ENCODE data around the gene MRI1.
"Not testable (repeated sequence)": the region's sequence is repeated elsewhere in the genome, so short reads cannot be mapped to it uniquely, and the experiment has no call there.

Gene MRI1

GRCh38 chr19:13764101-13764807, at the start of gene MRI1:
Gene MRI1 (plus strand): TSS chr19:13764522. CDS start chr19:13764589, 67 bp downstream.
- in situ Hi-C loops (cut with HindIII; ENCODE audit: low sequenced_read_pairs) = no loop called here

DNA sequence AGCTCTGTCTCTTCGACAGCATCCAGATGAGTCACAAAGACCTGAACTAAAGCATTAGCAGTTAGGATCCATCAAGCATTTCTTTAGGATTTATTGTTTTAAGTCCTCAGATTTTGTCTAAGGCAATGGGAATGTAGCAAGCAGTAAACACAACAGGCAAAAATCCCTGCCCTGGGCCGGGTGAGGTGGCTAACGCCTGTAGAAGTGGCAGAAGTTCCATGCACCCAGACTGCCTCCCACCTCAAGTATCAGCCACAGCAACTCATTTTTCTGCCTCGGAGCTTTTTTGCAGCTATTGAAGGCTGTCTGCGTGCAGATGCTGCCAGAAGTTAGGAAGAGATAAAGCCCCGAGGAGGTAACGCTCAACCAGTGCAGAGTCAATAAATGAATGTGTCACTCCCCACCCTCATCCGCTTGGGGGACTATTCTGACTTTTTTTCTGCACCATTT, 47.1 kb upstream of the MRI1 start:
- in situ Hi-C loops (cut with HindIII; ENCODE audit: low sequenced_read_pairs) = no loop called here

- in situ Hi-C loops (cut with HindIII; ENCODE audit: low sequenced_read_pairs) = no loop called here
These were observed 45.6 kb upstream of the MRI1 start for GRCh38 chr19:13718733-13719132.

DNA sequence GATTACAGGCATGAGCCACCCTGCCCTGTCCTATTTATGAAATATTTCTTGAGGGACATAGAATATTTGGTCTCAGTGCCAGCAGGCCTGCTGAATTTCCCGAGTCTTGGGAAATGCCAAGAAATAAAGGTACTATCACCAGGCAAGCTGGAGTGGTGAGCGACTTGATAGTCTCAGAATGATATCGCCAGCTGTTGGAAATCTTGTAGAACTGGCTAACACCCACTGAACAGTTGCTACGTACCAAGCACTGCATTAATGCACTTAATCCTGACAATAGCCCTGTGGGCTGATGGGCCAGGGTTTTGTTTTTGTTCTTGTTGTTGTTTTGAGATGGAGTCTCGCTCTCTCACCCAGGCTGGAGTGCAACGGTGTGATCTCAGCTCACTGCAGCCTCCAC, 42.2 kb upstream of the MRI1 start:
- in situ Hi-C loops (cut with HindIII; ENCODE audit: low sequenced_read_pairs) = no loop called here

GRCh38 chr19:13723206-13723605, 41.1 kb upstream of the MRI1 start:
- in situ Hi-C loops (cut with HindIII; ENCODE audit: low sequenced_read_pairs) = no loop called here

- in situ Hi-C loops (cut with HindIII; ENCODE audit: low sequenced_read_pairs) = no loop called here
These were observed 38.0 kb upstream of the MRI1 start for GRCh38 chr19:13726323-13726722.

- in situ Hi-C loops (cut with HindIII; ENCODE audit: low sequenced_read_pairs) = no loop called here
These were observed 36.5 kb upstream of the MRI1 start for GRCh38 chr19:13727798-13728197.

DNA sequence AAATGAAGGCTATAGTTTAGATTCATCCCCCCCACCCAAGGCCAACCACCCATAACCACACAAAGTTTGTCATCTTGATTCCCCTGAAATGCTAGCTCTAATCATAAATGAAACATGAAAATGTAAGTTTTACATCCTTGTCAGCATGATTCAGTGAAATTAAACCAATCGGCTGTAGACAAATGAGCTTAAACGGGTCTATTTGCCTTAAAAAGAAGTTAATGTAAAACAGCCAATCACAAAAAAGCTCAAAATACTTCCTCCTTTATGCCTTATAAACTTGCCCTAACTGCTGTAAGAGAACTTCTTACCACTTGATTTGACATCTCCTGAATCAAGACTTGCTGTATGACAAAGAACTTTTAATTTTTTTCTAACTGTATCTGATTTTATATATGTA, 34.5 kb upstream of the MRI1 start:
- in situ Hi-C loops (cut with HindIII; ENCODE audit: low sequenced_read_pairs) = no loop called here

DNA sequence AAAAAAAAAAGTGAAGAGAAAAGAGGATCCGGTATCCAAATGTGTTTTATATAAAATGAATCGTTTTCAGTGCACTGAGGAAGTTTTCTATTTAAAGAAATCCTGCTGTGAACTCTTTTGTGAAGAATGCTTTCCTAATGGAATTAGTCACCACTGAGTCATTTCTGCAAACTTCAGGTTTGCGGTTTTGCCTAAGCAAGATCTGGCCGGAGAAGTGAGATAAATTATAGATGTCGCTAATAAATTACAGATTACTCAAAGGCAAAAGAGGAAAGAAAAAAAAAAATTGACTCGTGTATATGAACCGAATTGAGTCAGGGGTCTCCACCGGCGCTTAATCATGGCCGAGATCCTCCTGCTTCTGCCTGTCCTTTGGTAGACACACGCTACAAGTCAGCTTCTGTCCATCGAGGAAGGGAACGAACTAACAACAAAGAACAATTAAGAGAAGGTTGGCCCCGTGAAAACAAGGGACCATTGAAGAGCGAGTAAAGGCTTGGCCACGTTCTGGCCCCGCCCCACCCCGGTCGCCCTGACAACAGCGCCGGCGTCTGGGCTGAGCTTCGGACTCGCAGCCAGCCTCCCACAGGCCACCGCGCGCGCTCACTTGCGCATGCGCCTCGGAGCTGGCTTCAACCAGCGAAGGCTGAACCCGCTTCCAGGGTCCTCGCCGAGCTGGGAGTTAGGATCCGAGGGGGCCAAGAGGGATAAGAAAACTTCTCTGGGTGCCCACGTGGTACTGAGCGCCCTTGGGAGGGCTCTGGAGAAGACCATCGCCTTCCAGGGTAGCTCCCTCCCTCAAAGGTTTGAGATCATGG, 33.0 kb upstream of the MRI1 start:
- in situ Hi-C loops (cut with HindIII; ENCODE audit: low sequenced_read_pairs) = no loop called here

- in situ Hi-C loops (cut with HindIII; ENCODE audit: low sequenced_read_pairs) = no loop called here
These were observed 32.0 kb upstream of the MRI1 start for GRCh38 chr19:13732337-13732736.

GRCh38 chr19:13734751-13735150, 29.6 kb upstream of the MRI1 start:
- in situ Hi-C loops (cut with HindIII; ENCODE audit: low sequenced_read_pairs) = no loop called here

DNA sequence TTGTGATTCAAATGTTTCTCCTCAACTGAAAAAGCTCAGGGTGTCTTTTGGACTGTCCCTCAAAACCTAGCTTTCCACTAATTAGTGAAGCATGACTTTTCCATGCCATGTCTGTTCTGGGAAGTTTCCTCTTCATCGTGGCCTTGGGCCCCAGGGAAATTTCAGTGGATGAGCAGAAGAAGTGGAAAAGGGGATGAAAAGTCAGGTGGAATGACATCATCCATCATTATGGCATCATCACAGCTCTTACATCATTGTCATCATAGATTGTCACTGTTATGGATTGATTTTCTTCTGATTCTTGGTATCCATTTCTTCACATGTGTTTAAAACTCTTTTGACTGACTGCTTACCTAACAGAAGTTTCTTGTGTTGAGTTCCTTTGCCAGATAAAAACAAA, 26.2 kb upstream of the MRI1 start:
- in situ Hi-C loops (cut with HindIII; ENCODE audit: low sequenced_read_pairs) = no loop called here

DNA sequence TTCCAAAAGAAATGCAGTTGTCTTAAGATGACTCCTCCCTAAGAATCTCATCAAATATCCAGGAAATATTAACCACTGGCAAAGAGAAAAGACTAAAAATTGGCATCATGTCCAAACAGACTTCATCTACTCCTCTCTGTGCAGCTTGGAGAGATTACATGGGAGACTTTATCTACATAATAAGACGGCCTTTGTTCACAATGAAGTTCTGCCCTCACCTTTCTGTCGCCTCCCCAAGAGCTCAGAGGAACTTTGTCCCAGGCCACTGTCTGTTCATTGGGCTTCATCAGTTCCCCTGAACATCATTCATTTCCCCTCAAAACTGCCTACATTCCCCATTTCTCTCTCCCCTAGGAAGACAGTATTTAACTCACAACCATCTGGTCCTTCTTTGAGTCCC, 22.4 kb upstream of the MRI1 start:
- in situ Hi-C loops (cut with HindIII; ENCODE audit: low sequenced_read_pairs) = no loop called here

- in situ Hi-C loops (cut with HindIII; ENCODE audit: low sequenced_read_pairs) = no loop called here
These were observed 21.6 kb upstream of the MRI1 start for GRCh38 chr19:13742756-13743155.

DNA sequence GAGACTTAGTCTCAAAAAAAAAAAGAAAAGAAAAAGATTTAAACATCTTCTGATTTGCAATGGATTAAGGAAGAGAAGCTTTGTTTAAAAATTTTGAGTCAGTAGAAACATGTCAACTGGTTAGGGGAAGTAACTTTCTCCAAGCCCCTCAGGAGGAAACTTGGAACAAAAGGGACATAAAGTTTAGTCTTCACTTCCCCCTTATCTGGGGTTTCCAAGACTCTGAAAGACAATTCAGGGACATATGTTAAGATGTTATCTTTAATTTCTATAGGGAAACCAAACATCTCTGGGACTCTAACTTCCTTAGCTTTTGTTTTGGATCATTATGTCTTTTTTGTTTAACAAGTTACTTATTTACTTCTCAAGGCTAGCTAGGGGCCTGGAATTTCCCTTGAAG, 20.1 kb upstream of the MRI1 start:
- in situ Hi-C loops (cut with HindIII; ENCODE audit: low sequenced_read_pairs) = no loop called here

DNA sequence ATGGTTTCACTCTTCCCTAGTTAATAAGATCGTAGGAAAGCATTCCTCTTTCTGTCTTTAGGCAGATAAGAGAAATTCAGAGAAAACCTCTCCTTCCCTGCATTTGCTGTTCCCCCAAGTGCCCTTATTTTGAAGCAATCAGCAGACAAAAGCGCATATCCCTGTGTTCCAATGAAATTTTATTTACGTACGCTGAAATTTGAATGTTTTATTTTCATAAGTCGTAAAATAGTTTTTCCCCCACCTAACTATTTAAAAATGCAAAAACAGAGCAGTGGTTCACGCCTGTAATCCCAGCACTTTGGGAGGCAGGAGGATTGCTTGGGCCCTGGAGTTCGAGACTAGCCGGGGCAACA, 17.2 kb upstream of the MRI1 start:
- in situ Hi-C loops (cut with HindIII; ENCODE audit: low sequenced_read_pairs) = no loop called here

DNA sequence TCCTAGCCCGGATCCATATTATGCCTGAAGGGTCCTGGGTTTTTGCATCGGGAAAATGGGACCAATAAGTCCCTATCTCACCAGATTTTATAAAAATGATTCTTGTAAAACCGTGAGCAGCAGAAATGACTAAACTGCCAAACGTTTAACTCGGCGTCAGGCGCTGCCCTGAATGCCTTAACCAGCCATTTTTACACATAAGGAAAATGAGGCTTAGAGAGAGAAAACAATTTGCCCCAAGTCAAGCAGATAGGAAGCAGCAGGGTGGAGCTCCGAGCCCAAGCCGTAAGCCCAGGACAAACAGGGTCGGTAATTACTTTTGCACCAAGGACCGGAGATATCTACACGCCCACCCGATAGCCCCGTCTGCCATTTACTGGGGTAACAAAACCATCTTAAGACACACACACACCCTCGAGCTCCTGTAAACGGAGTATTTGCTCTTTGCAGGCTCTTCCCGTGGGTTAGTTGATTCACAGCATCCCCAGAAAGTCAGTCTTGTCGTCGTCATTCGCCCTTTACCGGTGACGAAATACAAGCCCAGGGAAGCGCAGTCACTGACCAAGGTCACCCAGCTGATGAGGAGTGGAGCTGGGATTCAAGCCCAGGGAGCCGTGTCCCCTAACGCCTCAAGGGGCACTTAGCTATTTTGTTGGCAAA, 16.0 kb upstream of the MRI1 start:
- in situ Hi-C loops (cut with HindIII; ENCODE audit: low sequenced_read_pairs) = no loop called here

DNA sequence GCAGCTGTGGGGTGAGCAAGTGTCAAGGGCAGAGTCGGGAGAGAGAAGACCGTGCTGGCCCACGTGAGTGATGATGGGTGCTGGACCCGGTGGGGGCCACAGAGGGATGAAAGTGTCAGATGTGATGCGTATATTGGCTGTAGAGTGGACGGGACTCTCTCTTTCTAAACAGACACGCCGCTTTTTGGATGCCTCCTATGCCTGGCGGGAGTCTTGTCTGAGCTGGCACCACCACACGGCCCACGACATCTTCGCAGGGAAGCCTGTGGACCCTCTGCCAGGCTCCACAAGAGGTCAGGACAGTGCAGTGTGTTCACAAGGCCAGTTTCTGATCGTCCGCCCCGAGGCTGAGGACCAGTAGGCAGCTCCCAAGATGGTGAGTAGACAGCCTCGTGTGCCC, 12.9 kb upstream of the MRI1 start:
- in situ Hi-C loops (cut with HindIII; ENCODE audit: low sequenced_read_pairs) = no loop called here

DNA sequence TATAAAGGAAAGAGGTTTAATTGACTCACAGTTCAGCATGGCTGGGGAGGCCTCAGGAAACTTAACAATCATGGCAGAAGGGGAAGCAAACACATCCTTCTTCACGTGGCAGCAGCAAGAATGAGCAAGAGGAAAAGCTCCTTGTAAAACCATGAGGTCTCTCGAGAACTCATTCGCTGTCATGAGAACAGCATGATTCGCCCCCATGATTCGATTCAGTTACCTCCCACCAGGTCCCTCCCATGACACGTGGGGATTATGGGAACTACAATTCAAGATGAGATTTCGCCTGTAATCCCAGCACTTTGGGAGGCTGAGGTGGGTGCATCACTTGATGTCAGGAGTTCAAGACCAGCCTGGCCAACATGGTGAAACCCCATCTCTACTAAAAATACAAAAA, 10.7 kb upstream of the MRI1 start:
- in situ Hi-C loops (cut with HindIII; ENCODE audit: low sequenced_read_pairs) = not testable (repeated sequence)

DNA sequence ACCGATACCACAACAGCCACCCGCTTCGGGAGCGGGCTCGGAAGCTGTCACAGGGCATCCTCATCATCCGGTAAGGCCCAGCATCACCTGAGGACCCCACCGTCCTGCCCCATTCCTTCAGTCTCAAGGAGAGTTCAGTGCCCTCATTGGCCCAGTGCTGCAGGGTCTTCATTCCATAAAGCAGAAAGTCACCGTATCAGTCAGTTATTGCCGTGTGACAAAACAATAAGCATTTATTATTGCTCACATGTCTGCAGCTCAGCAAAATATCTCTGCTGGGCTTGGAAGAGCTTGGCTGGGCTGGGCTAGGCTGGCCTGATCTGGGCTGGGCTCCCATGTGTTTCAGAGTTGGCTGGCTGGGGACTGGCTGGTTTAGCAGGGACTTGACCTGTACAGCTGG, 8.1 kb upstream of the MRI1 start:
- in situ Hi-C loops (cut with HindIII; ENCODE audit: low sequenced_read_pairs) = no loop called here

DNA sequence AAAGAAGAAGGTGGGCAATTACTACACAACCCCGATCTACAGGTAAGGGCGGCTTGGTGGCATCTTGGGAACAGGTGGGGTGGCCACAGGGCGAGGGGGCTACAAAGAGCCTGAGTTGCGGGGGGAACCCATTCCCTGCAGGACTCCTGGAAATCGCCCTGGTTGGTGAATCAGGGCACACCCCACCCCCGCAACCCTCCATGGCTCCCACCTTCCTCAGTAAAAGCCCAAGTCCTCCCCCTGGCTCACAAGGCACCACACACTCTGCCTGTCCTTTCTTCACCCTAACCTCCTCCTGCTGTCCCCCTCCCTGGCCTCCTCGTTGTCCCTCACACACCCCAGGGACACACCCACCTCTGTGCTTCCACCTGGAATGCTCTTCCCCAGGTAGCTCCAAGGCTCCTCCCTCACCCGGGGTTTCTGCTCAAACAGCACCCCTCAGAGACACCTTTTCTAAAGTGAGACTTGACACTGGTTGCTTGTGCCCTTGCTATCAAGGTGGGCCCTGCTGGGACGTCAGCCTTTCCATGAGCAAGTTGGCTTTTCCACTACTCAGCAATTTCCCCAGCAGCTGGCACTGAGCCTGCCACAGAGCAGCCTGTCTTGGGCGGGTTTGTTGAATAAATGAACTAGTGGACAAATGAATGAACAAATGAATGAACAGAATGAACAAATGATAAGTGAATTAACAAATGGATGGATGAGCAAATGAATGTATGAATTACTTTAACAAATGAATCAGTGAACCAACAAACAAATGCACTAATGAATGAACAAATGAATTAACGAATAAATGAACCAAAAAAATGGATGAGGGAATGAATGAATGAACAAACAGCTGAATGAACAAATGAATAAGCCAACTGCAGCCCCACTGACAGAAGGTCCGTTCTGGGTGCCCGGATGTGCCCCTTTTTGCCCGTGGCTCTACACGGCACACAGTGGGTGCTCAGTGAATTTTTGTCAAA, 6.2 kb upstream of the MRI1 start:
- in situ Hi-C loops (cut with HindIII; ENCODE audit: low sequenced_read_pairs) = no loop called here
